Mesodermal cell (in vitro differentiated cells): ENCODE data around the gene PRDM1.

Experiments used
- H3K27ac ChIP-seq: 2 replicates; pipeline ENCODE4 v1.7.0; 2013; ENCODE audit warnings: mild to moderate bottlenecking, low read depth, low read length, moderate library complexity; ENCODE audit not compliant: severe bottlenecking
- H3K36me3 ChIP-seq: 2 replicates; pipeline ENCODE4 v1.7.1; 2013; ENCODE audit warnings: mild to moderate bottlenecking, low read length, moderate library complexity; ENCODE audit not compliant: control insufficient read depth, insufficient read depth
- H3K4me1 ChIP-seq: one replicate; pipeline ENCODE4 v1.7.1; 2013; ENCODE audit warnings: mild to moderate bottlenecking, low read length; ENCODE audit not compliant: insufficient read depth, control insufficient read depth, poor library complexity, severe bottlenecking
- H3K4me3 ChIP-seq: 2 replicates; pipeline ENCODE4 v1.7.0; 2013; ENCODE audit warnings: low read length, control low read depth, mild to moderate bottlenecking; ENCODE audit not compliant: insufficient read depth, poor library complexity, severe bottlenecking; ENCODE audit errors: extremely low read depth
- H3K9me3 ChIP-seq: 2 replicates; pipeline ENCODE4 v1.7.1; 2013; ENCODE audit warnings: mild to moderate bottlenecking, low read length, moderate library complexity; ENCODE audit not compliant: control insufficient read depth
- WGBS, 2 experiments: methylation state at CpG; one replicate each; pipeline ENCODE4 v1.1.5; 2013; ENCODE audit warnings: missing lambda C conversion rate in 2 of 2; ENCODE audit not compliant: insufficient coverage in 2 of 2; 5-methylcytosine and 5-hydroxymethylcytosine counted together

The PRDM1 gene

GRCh38 chr6:106083618-106084017 is 2.5 kb upstream of the PRDM1 start:
- WGBS, 2 experiments = 100% methylated on average over 1 of the region's 2 CpGs; no CpG with 5 or more reads in 1 of the 2 experiments
- no peak overlapping the region for H3K27ac ChIP-seq

GRCh38 chr6:106084106-106084988 is 1.8 kb upstream of the PRDM1 start:
- Histone ChIP-seq H3K4me3 (no peak overlapping the region), H3K9me3 (no peaks in the 10 kb centered on the region), H3K4me1 (peaks cover 33% of the 10 kb centered on the region), H3K36me3 (peaks cover 8% of the 10 kb centered on the region), H3K27ac (peak overlapping the region; percentile 68)
- 70 to 100% methylated on average over 1 to 3 of the region's 5 CpGs for WGBS, 2 experiments

More at GRCh38 chr6:106083618-106084017, 2.5 kb upstream of the PRDM1 start:
- no peaks in the 10 kb centered on the region for H3K9me3 ChIP-seq
- H3K4me3 ChIP-seq = no peak overlapping the region
- H3K36me3 ChIP-seq = peaks cover 7% of the 10 kb centered on the region
- H3K4me1 ChIP-seq = peaks cover 26% of the 10 kb centered on the region

GRCh38 chr6:106084989-106085691 is 996 bp upstream of the PRDM1 start:
- WGBS, 2 experiments = 25% methylated on average over 2 of the region's 7 CpGs; no CpG with 5 or more reads in 1 of the 2 experiments
- Histone ChIP-seq H3K4me3 (peak overlapping the region; percentile 56), H3K4me1 (peaks cover 36% of the 10 kb centered on the region), H3K27ac (peak overlapping the region; percentile 68), H3K36me3 (peaks cover 8% of the 10 kb centered on the region), H3K9me3 (no peaks in the 10 kb centered on the region)

GRCh38 chr6:106085692-106085983 is 498 bp upstream of the PRDM1 start:
- WGBS, 2 experiments = no CpG with 5 or more reads among the region's 6 CpGs
- Histone ChIP-seq H3K4me3 (peak overlapping the region; percentile 56), H3K4me1 (peaks cover 36% of the 10 kb centered on the region)

GRCh38 chr6:106086814-106087175 is 659 bp downstream of the PRDM1 start:
- H3K4me3 ChIP-seq = peak overlapping the region; percentile 56

More at GRCh38 chr6:106085692-106085983, 498 bp upstream of the PRDM1 start:
- H3K27ac ChIP-seq = peak overlapping the region; percentile 68
- H3K9me3 ChIP-seq = no peaks in the 10 kb centered on the region
- peaks cover 8% of the 10 kb centered on the region for H3K36me3 ChIP-seq

GRCh38 chr6:106087548-106088325 is 1.6 kb downstream of the PRDM1 start:
- H3K27ac ChIP-seq = peak overlapping the region; percentile 74
- no peaks in the 10 kb centered on the region for H3K9me3 ChIP-seq
- peak overlapping the region; percentile 56 for H3K4me3 ChIP-seq
- WGBS, 2 experiments = 49 to 92% methylated on average over 2 to 4 of the region's 13 CpGs
- H3K4me1 ChIP-seq = peaks cover 33% of the 10 kb centered on the region
- H3K36me3 ChIP-seq = peaks cover 26% of the 10 kb centered on the region

More at GRCh38 chr6:106086814-106087175, 659 bp downstream of the PRDM1 start:
- H3K36me3 ChIP-seq = peaks cover 17% of the 10 kb centered on the region
- H3K27ac ChIP-seq = peak overlapping the region; percentile 74
- peaks cover 36% of the 10 kb centered on the region for H3K4me1 ChIP-seq
- H3K9me3 ChIP-seq = no peaks in the 10 kb centered on the region
- no CpG with 5 or more reads among the region's 3 CpGs for WGBS, 2 experiments

GRCh38 chr6:106090001-106090400 is 3.9 kb downstream of the PRDM1 start:
- H3K4me1 ChIP-seq = peaks cover 16% of the 10 kb centered on the region
- peak overlapping the region; percentile 56 for H3K4me3 ChIP-seq
- WGBS, 2 experiments = 72 to 90% methylated on average over 1 to 3 of the region's 4 CpGs
- no peaks in the 10 kb centered on the region for H3K9me3 ChIP-seq
- peaks cover 43% of the 10 kb centered on the region for H3K36me3 ChIP-seq
- H3K27ac ChIP-seq = no peak overlapping the region

GRCh38 chr6:106092279-106092678 is 6.1 kb downstream of the PRDM1 start:
- H3K9me3 ChIP-seq = no peaks in the 10 kb centered on the region
- H3K4me1 ChIP-seq = peaks cover 24% of the 10 kb centered on the region
- H3K36me3 ChIP-seq = peaks cover 57% of the 10 kb centered on the region
- H3K27ac ChIP-seq = no peak overlapping the region
- no peak overlapping the region for H3K4me3 ChIP-seq
- WGBS, 2 experiments = 85 to 98% methylated on average over 4 to 5 of the region's 5 CpGs

- peaks cover 53% of the 10 kb centered on the region for H3K36me3 ChIP-seq
- H3K27ac ChIP-seq = no peak overlapping the region
- no peaks in the 10 kb centered on the region for H3K9me3 ChIP-seq
- H3K4me1 ChIP-seq = peaks cover 33% of the 10 kb centered on the region
- WGBS, 2 experiments = 68 to 91% methylated on average over 3 to 5 of the region's 7 CpGs
- H3K4me3 ChIP-seq = no peak overlapping the region
These were observed 8.3 kb downstream of the PRDM1 start for GRCh38 chr6:106094261-106094963.

GRCh38 chr6:106094964-106095335 is 8.8 kb downstream of the PRDM1 start:
- Histone ChIP-seq H3K4me1 (peaks cover 31% of the 10 kb centered on the region), H3K27ac (no peak overlapping the region), H3K36me3 (peaks cover 54% of the 10 kb centered on the region), H3K9me3 (no peaks in the 10 kb centered on the region), H3K4me3 (no peak overlapping the region)
- WGBS, 2 experiments = no CpG with 5 or more reads among the region's 2 CpGs
